Activated CD4-positive, alpha-beta memory T cell treated with anti-CD3 and anti-CD28 coated beads for 36 hours (primary cell): Measurements from ENCODE around the gene LCTL. TPM values are rescaled to one million over a fixed set of nuclear protein-coding genes. Genes with fewer than 3 reads are reported as not detected.
"Not testable (repeated sequence)": the region's sequence is repeated elsewhere in the genome, so short reads cannot be mapped to it uniquely, and the experiment has no call there.

ENCODE experiments used
- CTCF ChIA-PET: fragments of 350-600 bp; sonication (Branson Sonifier 250); formaldehyde crosslinking; loops from one replicate; lab custom pipeline; 2021; ENCODE audit warnings: antibody characterized with exemption, inconsistent platforms; lab: Charles Lee
- POLR2A ChIA-PET: fragments of 350-600 bp; sonication (Branson Sonifier 250); formaldehyde crosslinking; loops from one replicate; lab custom pipeline; 2021; ENCODE audit warnings: antibody characterized with exemption; lab: Charles Lee
- DNase-seq: peaks from one replicate; pipeline ENCODE4 v3.0.0-alpha.2; 2020
- H3K27ac Mint-ChIP-seq: one replicate; pipeline ENCODE4 v1.8.0; 2021; ENCODE audit warnings: mixed read lengths
- H3K27me3 Mint-ChIP-seq: one replicate; pipeline ENCODE4 v1.8.0; 2021; ENCODE audit warnings: mixed read lengths
- H3K36me3 Mint-ChIP-seq: one replicate; pipeline ENCODE4 v1.8.0; 2021; ENCODE audit warnings: mixed read lengths
- H3K4me1 Mint-ChIP-seq: one replicate; pipeline ENCODE4 v1.8.0; 2021; ENCODE audit warnings: low read depth, mixed read lengths
- H3K4me3 Mint-ChIP-seq: one replicate; pipeline ENCODE4 v1.8.0; 2021; ENCODE audit warnings: mild to moderate bottlenecking, mixed read lengths
- H3K9me3 Mint-ChIP-seq: one replicate; pipeline ENCODE4 v1.8.0; 2021; ENCODE audit warnings: mixed read lengths
- intact Hi-C: fragments of 100-400 bp; cut with micrococcal nuclease; formaldehyde crosslinking; loops from one replicate; pipeline ENCODE4 v1.15.1; 2023
- total RNA-seq, 2 experiments: library from RNA; stranded (reverse); gene quantifications; one replicate each; pipeline ENCODE4 v1.2.3, GENCODE V29; 2021

Gene LCTL
- total RNA-seq, 2 experiments from 2014 or later: not detected

- Mint-ChIP-seq H3K36me3 (no peaks in the 10 kb centered on the region), H3K27ac (no peak overlapping the region), H3K4me3 (no peak overlapping the region), H3K27me3 (peaks cover 5% of the 10 kb centered on the region), H3K4me1 (peaks cover 3% of the 10 kb centered on the region), H3K9me3 (no peaks in the 10 kb centered on the region)
- intact Hi-C loops: loop anchor here (5.0 kb wide), 1 partner anchor 173 kb away; no protein-coding TSS in a partner anchor
- no peak for DNase-seq
- ChIA-PET POLR2A (no interaction called here), CTCF (interaction anchor here (0.8 to 7.8 kb wide), 3 partner anchors 21 to 262 kb away, joined by 3 to 95 read pairs (median 3); no protein-coding TSS in a partner anchor)
Observed at GRCh38 chr15:66599536-66600239, 33.9 kb upstream of the LCTL start.

DNA sequence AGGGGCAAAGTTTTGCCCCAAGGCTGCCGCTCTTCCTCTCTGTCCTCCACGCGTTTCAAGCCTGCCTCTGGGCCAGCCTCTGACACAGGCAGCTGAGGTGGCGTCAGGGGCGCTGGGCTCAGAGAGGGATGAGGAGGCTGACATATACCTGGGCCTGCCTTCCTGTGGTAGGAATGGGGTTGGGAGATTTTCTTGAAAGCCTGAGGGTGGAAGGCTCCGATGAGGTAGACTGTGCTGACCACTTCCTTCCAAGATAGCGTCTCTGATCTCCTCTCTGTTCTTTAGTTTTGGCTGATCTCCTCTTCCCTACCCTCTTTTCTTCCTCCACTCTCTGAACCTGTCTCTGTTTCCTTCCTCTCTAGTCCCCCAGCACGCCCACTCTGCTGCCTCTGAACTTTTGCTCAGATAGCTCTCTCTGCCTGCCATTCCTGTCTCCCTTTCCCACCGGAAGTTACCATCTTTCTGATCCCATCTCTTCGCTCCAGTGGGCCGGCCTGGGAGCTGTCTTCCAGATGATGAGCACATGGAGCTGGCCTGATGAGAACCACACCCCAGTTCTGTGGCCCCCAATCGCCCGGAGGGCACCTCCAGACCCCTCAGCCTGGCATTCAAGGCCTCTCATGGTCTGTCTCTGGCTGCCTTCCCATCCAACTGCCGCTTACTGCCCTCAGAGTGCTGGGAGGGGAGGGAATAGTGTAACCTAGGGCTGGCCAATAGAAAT, 32.5 kb upstream of the LCTL start:
- intact Hi-C loops: no loop called here
- H3K4me1 Mint-ChIP-seq: peaks cover 3% of the 10 kb centered on the region
- ChIA-PET CTCF (interaction anchor here (0.7 kb wide), 1 partner anchor 191 kb away, joined by 3 read pairs; no protein-coding TSS in a partner anchor), POLR2A (no interaction called here)
- no peak for DNase-seq
- H3K9me3 Mint-ChIP-seq: no peaks in the 10 kb centered on the region
- H3K36me3 Mint-ChIP-seq: no peaks in the 10 kb centered on the region
- peaks cover 4% of the 10 kb centered on the region for H3K27me3 Mint-ChIP-seq
- no peak overlapping the region for H3K4me3 Mint-ChIP-seq
- no peak overlapping the region for H3K27ac Mint-ChIP-seq

- DNase-seq: no peak
- Mint-ChIP-seq H3K9me3 (no peaks in the 10 kb centered on the region), H3K27ac (no peak overlapping the region), H3K36me3 (no peaks in the 10 kb centered on the region), H3K27me3 (no peaks in the 10 kb centered on the region), H3K4me3 (no peak overlapping the region), H3K4me1 (peaks cover 3% of the 10 kb centered on the region)
- ChIA-PET POLR2A (no interaction called here), CTCF (interaction anchor here (1.1 kb wide), 1 partner anchor 255 kb away, joined by 3 read pairs; no protein-coding TSS in a partner anchor)
- intact Hi-C loops: no loop called here
Observed at GRCh38 chr15:66595931-66596545, 30.2 kb upstream of the LCTL start.

GRCh38 chr15:66595332-66595731, 29.5 kb upstream of the LCTL start:
- Mint-ChIP-seq H3K4me3 (no peak overlapping the region), H3K4me1 (peaks cover 3% of the 10 kb centered on the region), H3K27me3 (no peaks in the 10 kb centered on the region), H3K9me3 (no peaks in the 10 kb centered on the region), H3K36me3 (no peaks in the 10 kb centered on the region), H3K27ac (no peak overlapping the region)
- POLR2A ChIA-PET: no interaction called here
- DNase-seq: no peak
- CTCF ChIA-PET: interaction anchor here (1.1 kb wide), 1 partner anchor 256 kb away, joined by 3 read pairs; no protein-coding TSS in a partner anchor
- intact Hi-C loops: no loop called here

GRCh38 chr15:66594836-66595235, 29.0 kb upstream of the LCTL start:
- H3K4me3 Mint-ChIP-seq: no peak overlapping the region
- no peaks in the 10 kb centered on the region for H3K9me3 Mint-ChIP-seq
- H3K27me3 Mint-ChIP-seq: no peaks in the 10 kb centered on the region
- H3K36me3 Mint-ChIP-seq: no peaks in the 10 kb centered on the region
- CTCF ChIA-PET: interaction anchor here (1.1 kb wide), 1 partner anchor 257 kb away, joined by 3 read pairs; no protein-coding TSS in a partner anchor
- H3K4me1 Mint-ChIP-seq: peaks cover 3% of the 10 kb centered on the region
- no peak for DNase-seq
- no peak overlapping the region for H3K27ac Mint-ChIP-seq
- POLR2A ChIA-PET: no interaction called here
- intact Hi-C loops: no loop called here

DNA sequence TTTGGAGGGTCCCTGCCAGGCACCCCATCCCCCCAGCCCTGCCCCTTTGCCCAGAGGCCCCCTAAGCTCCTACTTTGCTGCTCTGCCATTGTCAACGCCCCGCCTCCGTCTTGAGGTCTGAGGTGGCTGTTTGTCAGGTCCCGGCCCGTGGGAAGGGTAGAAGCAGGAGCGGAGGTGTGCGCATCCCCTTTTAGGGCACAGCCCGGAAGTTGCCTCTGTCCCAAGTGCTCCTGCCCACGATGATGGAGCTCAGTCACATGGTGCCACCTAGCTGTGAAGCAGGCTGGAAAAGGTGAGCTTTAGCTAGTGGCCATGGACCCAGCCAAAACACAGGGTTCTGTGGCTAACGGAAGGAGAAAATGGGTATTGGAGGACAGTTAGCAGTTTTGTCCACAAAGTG, 28.5 kb upstream of the LCTL start:
- no peaks in the 10 kb centered on the region for H3K36me3 Mint-ChIP-seq
- no peak overlapping the region for H3K27ac Mint-ChIP-seq
- CTCF ChIA-PET: no interaction called here
- intact Hi-C loops: no loop called here
- H3K4me3 Mint-ChIP-seq: no peak overlapping the region
- no peaks in the 10 kb centered on the region for H3K27me3 Mint-ChIP-seq
- H3K4me1 Mint-ChIP-seq: peaks cover 3% of the 10 kb centered on the region
- H3K9me3 Mint-ChIP-seq: no peaks in the 10 kb centered on the region
- no peak for DNase-seq
- POLR2A ChIA-PET: no interaction called here

- CTCF ChIA-PET: interaction anchor here (0.6 to 1.0 kb wide), 2 partner anchors 11 to 24 kb away, joined by 3 to 4 read pairs; no protein-coding TSS in a partner anchor
- Mint-ChIP-seq H3K27me3 (peaks cover 1% of the 10 kb centered on the region), H3K4me1 (peaks cover under 1% of the 10 kb centered on the region), H3K4me3 (no peak overlapping the region), H3K9me3 (no peaks in the 10 kb centered on the region), H3K27ac (no peak overlapping the region), H3K36me3 (no peaks in the 10 kb centered on the region)
- intact Hi-C loops: no loop called here
- POLR2A ChIA-PET: no interaction called here
- no peak for DNase-seq
Observed at GRCh38 chr15:66593219-66593780, 27.5 kb upstream of the LCTL start.

- H3K27ac Mint-ChIP-seq: no peak overlapping the region
- no peaks in the 10 kb centered on the region for H3K36me3 Mint-ChIP-seq
- DNase-seq: no peak
- no peaks in the 10 kb centered on the region for H3K9me3 Mint-ChIP-seq
- CTCF ChIA-PET: interaction anchor here (1.0 kb wide), 1 partner anchor 11 kb away, joined by 4 read pairs; no protein-coding TSS in a partner anchor
- H3K4me3 Mint-ChIP-seq: no peak overlapping the region
- intact Hi-C loops: no loop called here
- H3K4me1 Mint-ChIP-seq: no peaks in the 10 kb centered on the region
- POLR2A ChIA-PET: no interaction called here
- H3K27me3 Mint-ChIP-seq: peaks cover 7% of the 10 kb centered on the region
Observed at GRCh38 chr15:66592505-66593218, 26.9 kb upstream of the LCTL start.

GRCh38 chr15:66591322-66591862, 25.6 kb upstream of the LCTL start:
- POLR2A ChIA-PET: no interaction called here
- Mint-ChIP-seq H3K27me3 (peaks cover 7% of the 10 kb centered on the region), H3K4me3 (no peak overlapping the region), H3K36me3 (no peaks in the 10 kb centered on the region), H3K4me1 (no peaks in the 10 kb centered on the region), H3K9me3 (no peaks in the 10 kb centered on the region), H3K27ac (no peak overlapping the region)
- DNase-seq: no peak
- CTCF ChIA-PET: interaction anchor here (1.0 kb wide), 1 partner anchor 260 kb away, joined by 4 read pairs; no protein-coding TSS in a partner anchor
- intact Hi-C loops: no loop called here

- ChIA-PET POLR2A (no interaction called here), CTCF (interaction anchor here (0.7 to 1.6 kb wide), 3 partner anchors 29 to 265 kb away, joined by 3 to 5 read pairs (median 4); no protein-coding TSS in a partner anchor)
- intact Hi-C loops: no loop called here
- Mint-ChIP-seq H3K36me3 (no peaks in the 10 kb centered on the region), H3K27ac (no peak overlapping the region), H3K27me3 (peaks cover 11% of the 10 kb centered on the region), H3K4me1 (no peaks in the 10 kb centered on the region), H3K9me3 (no peaks in the 10 kb centered on the region), H3K4me3 (no peak overlapping the region)
- DNase-seq: no peak
Observed at GRCh38 chr15:66590435-66590834, 24.6 kb upstream of the LCTL start.

- H3K4me1 Mint-ChIP-seq: not testable (repeated sequence)
Observed at GRCh38 chr15:66589429-66589828, 23.6 kb upstream of the LCTL start.

More at GRCh38 chr15:66589429-66589828, 23.6 kb upstream of the LCTL start:
- H3K36me3 Mint-ChIP-seq, POLR2A ChIA-PET, H3K9me3 Mint-ChIP-seq, H3K4me3 Mint-ChIP-seq, H3K27ac Mint-ChIP-seq, intact Hi-C loops, DNase-seq: not testable (repeated sequence)
- peaks cover 11% of the 10 kb centered on the region for H3K27me3 Mint-ChIP-seq
- CTCF ChIA-PET: interaction anchor here (0.6 to 1.6 kb wide), 3 partner anchors 23 to 263 kb away, joined by 3 to 5 read pairs (median 3); no protein-coding TSS in a partner anchor
